T1000 (cell line): ENCODE data around the gene ZNF615.
"Not testable (repeated sequence)": the region's sequence is repeated elsewhere in the genome, so short reads cannot be mapped to it uniquely, and the experiment has no call there.

ENCODE experiments used
- DNase-seq: peaks from one replicate; lab custom pipeline; 2025; ENCODE audit warnings: mixed read lengths; lab: John Stamatoyannopoulos, UW

ZNF615 gene

GRCh38 chr19:51980116-51980736, 27.8 kb downstream of the ZNF615 start:
- DNase-seq = no peak

GRCh38 chr19:51978882-51979281, 29.1 kb downstream of the ZNF615 start:
- DNase-seq = no peak

GRCh38 chr19:51977346-51977745, 30.7 kb downstream of the ZNF615 start:
- no peak for DNase-seq

GRCh38 chr19:51976852-51977251, 31.2 kb downstream of the ZNF615 start:
- no peak for DNase-seq

- DNase-seq = not testable (repeated sequence)
Measured at GRCh38 chr19:51975787-51976186, 32.2 kb downstream of the ZNF615 start.

- DNase-seq = no peak
Measured at GRCh38 chr19:51971624-51972023, 36.4 kb downstream of the ZNF615 start.

GRCh38 chr19:51970718-51971117, 37.3 kb downstream of the ZNF615 start:
- DNase-seq = no peak

- DNase-seq = no peak
Measured at GRCh38 chr19:51965583-51965982, 42.4 kb downstream of the ZNF615 start.

GRCh38 chr19:51960621-51961233, 47.3 kb downstream of the ZNF615 start:
- peak; percentile 31 for DNase-seq

GRCh38 chr19:51959791-51960190, 48.2 kb downstream of the ZNF615 start:
- DNase-seq = no peak

- DNase-seq = not testable (repeated sequence)
Measured at GRCh38 chr19:51957846-51958245, 50.2 kb downstream of the ZNF615 start.

GRCh38 chr19:51948975-51949374, 59.0 kb downstream of the ZNF615 start:
- DNase-seq = peak; percentile 76

- no peak for DNase-seq
Measured at GRCh38 chr19:51946602-51947001, 61.4 kb downstream of the ZNF615 start.

- no peak for DNase-seq
Measured at GRCh38 chr19:51944798-51945552, 63.0 kb downstream of the ZNF615 start.
